K562 (cell line): Measurements from ENCODE around the gene CDC27. TPM values are rescaled to one million over a fixed set of nuclear protein-coding genes. Genes with fewer than 3 reads are reported as not detected.

Experiments used
- ATAC-seq: fragments of 200-7000 bp; cut with Tn5 transposase; 3 replicates; pipeline ENCODE4 v1.9.1; 2020; ENCODE audit warnings: moderate library complexity
- BruUV-seq: library from RNA; stranded (reverse); fragments of 400-500 nt; replicated peaks from 2 replicates; lab custom pipeline; 2021; lab: Mats Ljungman, UMichigan
- CTCF ChIA-PET: fragments of 300-600 bp; formaldehyde crosslinking; extraction: SDS; loops from one replicate; lab custom pipeline; 2021; ENCODE audit warnings: low intra/inter-chr PET ratio; lab: Yijun Ruan, JAX
- POLR2A ChIA-PET: fragments of 300-600, 350-650 bp; sonication (Branson Sonifier 250); formaldehyde crosslinking; extraction: SDS; loops from one replicate; lab custom pipeline; 2021; ENCODE audit warnings: antibody characterized with exemption, inconsistent platforms; lab: Yijun Ruan, JAX
- DNase-seq, 4 experiments: peaks; one replicate each; pipeline versions ENCODE4 v3.0.0 to v3.0.0-alpha.2; 2011 to 2018; ENCODE audit warnings: low spot score in 3 of 4, mixed read lengths in 3 of 4; ENCODE audit errors: extremely low read depth in 1 of 4
- FAIRE-seq: peaks from 2 replicates; lab custom pipeline; 2011; peaks lifted over from hg19 to GRCh38; lab: Jason Lieb, UNC
- H2AFZ ChIP-seq: 2 replicates; pipeline ENCODE4 v1.6.0; 2011; ENCODE audit warnings: low read depth, low read length, control low read depth, inconsistent platforms
- H3K27ac ChIP-seq: fragments of 200-600 bp; 3 replicates; pipeline ENCODE4 v1.8.0; 2011; ENCODE audit warnings: low read depth, mild to moderate bottlenecking, control low read depth, inconsistent platforms, low read length, moderate library complexity, mixed read lengths; ENCODE audit errors: extremely low read depth
- H3K27me3 ChIP-seq, 2 experiments: fragments of 300-600 bp in 1 of 2; 2 replicates in 1 of 2; 3 replicates in 1 of 2; pipeline versions ENCODE4 v1.6.0 to v1.8.0; 2011; ENCODE audit warnings: inconsistent platforms in 2 of 2, low read length in 2 of 2, mild to moderate bottlenecking in 1 of 2, mixed read lengths in 1 of 2, moderate library complexity in 1 of 2; ENCODE audit not compliant: control insufficient read depth in 2 of 2, insufficient read depth in 2 of 2
- H3K36me3 ChIP-seq: fragments of 300-600 bp; 3 replicates; pipeline ENCODE4 v1.8.0; 2011; ENCODE audit warnings: mild to moderate bottlenecking, low read length, inconsistent platforms; ENCODE audit not compliant: control insufficient read depth, insufficient read depth
- H3K4me1 ChIP-seq, 2 experiments: fragments of 200-600 bp in 1 of 2; replicated peaks in 1 of 2; 2 replicates in 1 of 2; 3 replicates in 1 of 2; pipeline versions ENCODE4 v1.5.1 to v1.8.0; 2011; ENCODE audit warnings: inconsistent platforms in 2 of 2, low read length in 2 of 2, mild to moderate bottlenecking in 1 of 2, mixed read lengths in 1 of 2, moderate library complexity in 1 of 2; ENCODE audit not compliant: control insufficient read depth in 2 of 2, insufficient read depth in 2 of 2
- H3K4me2 ChIP-seq: 2 replicates; pipeline ENCODE4 v1.6.1; 2011; ENCODE audit warnings: low read length, control low read depth, inconsistent platforms, mixed read lengths; ENCODE audit not compliant: insufficient read depth
- H3K4me3 ChIP-seq: fragments of 200-600 bp; sonication (generic), shearing (Covaris generic); 2 replicates; pipeline ENCODE4 v1.5.1; 2016; ENCODE audit warnings: control low read depth, inconsistent platforms
- H3K79me2 ChIP-seq: fragments of 200-600 bp; 3 replicates; pipeline ENCODE4 v1.8.0; 2011; ENCODE audit warnings: low read length, inconsistent platforms; ENCODE audit not compliant: control insufficient read depth, insufficient read depth
- H3K9ac ChIP-seq, 2 experiments: 2 replicates each; pipeline versions ENCODE4 v1.6.0 to v1.6.1; 2011; ENCODE audit warnings: low read depth in 2 of 2, low read length in 2 of 2, control low read depth in 1 of 2, inconsistent platforms in 1 of 2, mild to moderate bottlenecking in 1 of 2, mixed read lengths in 1 of 2; ENCODE audit not compliant: insufficient read depth in 1 of 2
- H3K9me1 ChIP-seq: one replicate; pipeline ENCODE4 v1.6.0; 2011; ENCODE audit warnings: inconsistent platforms, mild to moderate bottlenecking, low read length, moderate library complexity; ENCODE audit not compliant: control insufficient read depth, insufficient read depth
- H3K9me3 ChIP-seq: replicated peaks from 2 replicates; pipeline ENCODE4 v1.5.1; 2011; ENCODE audit warnings: low read depth, low read length, inconsistent platforms; ENCODE audit not compliant: control insufficient read depth, insufficient read depth
- H4K20me1 ChIP-seq: replicated peaks from 2 replicates; pipeline ENCODE4 v1.6.1; 2011; ENCODE audit warnings: low read length, inconsistent platforms, mixed read lengths; ENCODE audit not compliant: control insufficient read depth, insufficient read depth
- CREBBP ChIP-seq: IDR thresholded peaks from one replicate; pipeline ENCODE4 v1.6.1; 2012; ENCODE audit warnings: low read depth, mild to moderate bottlenecking, control low read depth, inconsistent platforms, low read length
- FOXK2 ChIP-seq, 2 experiments: fragments of 450-650 bp; IDR thresholded peaks in 1 of 2; conservative IDR thresholded peaks in 1 of 2; 2 replicates each; pipeline ENCODE4 v1.6.1; 2016; ENCODE audit warnings: low read depth in 2 of 2, mild to moderate bottlenecking in 1 of 2
- SMARCE1 ChIP-seq: fragments of 450-650 bp; IDR thresholded peaks from 2 replicates; pipeline ENCODE4 v1.7.1; 2016; ENCODE audit warnings: mild to moderate bottlenecking
- TRIM24 ChIP-seq, 2 experiments: fragments of 450-650 bp; IDR thresholded peaks; 2 replicates each; pipeline ENCODE4 v1.6.1; 2016
- TRIM28 ChIP-seq: fragments of 450-650 bp; IDR thresholded peaks from 2 replicates; pipeline ENCODE4 v1.6.1; 2017
- ZNF316 ChIP-seq: fragments of 450-650 bp; IDR thresholded peaks from 2 replicates; pipeline ENCODE4 v1.6.1; 2016
- ZNF830 ChIP-seq: fragments of 250-450 bp; sonication (Bioruptor Pico); IDR thresholded peaks from 2 replicates; pipeline ENCODE4 v1.5.0; 2021; ENCODE audit warnings: mild to moderate bottlenecking
- WGBS: fragments of 100-300 bp; shearing (Covaris generic); methylation state at CpG from one replicate; pipeline ENCODE4 v1.1.6; 2016; ENCODE audit warnings: low coverage, mixed read lengths; ENCODE audit not compliant: insufficient coverage; ENCODE audit errors: missing lambda C conversion rate; 5-methylcytosine and 5-hydroxymethylcytosine counted together
- in situ Hi-C: fragments of 300-500 bp; cut with MboI; formaldehyde crosslinking; loops from 4 replicates; pipeline ENCODE4 v1.15.0; 2018; ENCODE audit warnings: inconsistent platforms, mixed read lengths
- intact Hi-C: fragments of 100-400 bp; cut with micrococcal nuclease; formaldehyde crosslinking; loops from 2 replicates; pipeline ENCODE4 v1.14.2; 2022
- polyA plus RNA-seq, 8 experiments: library from polyadenylated mRNA; depleted of rRNA in 4 of 8; stranded (reverse) in 5 of 8; unstranded in 3 of 8; fragments of >200 nt; fragmentation: Nextera tagmentation in 2 of 8; fragmentation: Illumina TruSeq in 1 of 8; extraction: Ambion mirVana in 2 of 8; extraction: Trizol in 1 of 8; gene quantifications; 2 replicates each; pipeline versions ENCODE4 v1.2.1 to v1.2.3, GENCODE V29; 2011 to 2014; ENCODE audit warnings: inconsistent platforms in 1 of 8, missing spikeins in 1 of 8
- total RNA-seq, 7 experiments: library from RNA; depleted of rRNA in 6 of 7; stranded (reverse); fragments of >200 nt in 6 of 7; fragmentation: Illumina TruSeq in 2 of 7; extraction: Trizol in 2 of 7; gene quantifications; 2 replicates each; pipeline versions ENCODE4 v1.2.1 to v1.2.3, GENCODE V29; 2011 to 2021; ENCODE audit warnings: low replicate concordance in 1 of 7
- TF ChIP-seq, protein P1 (sequence below): fragments of 450-650 bp; formaldehyde crosslinking; IDR thresholded peaks from 2 replicates; pipeline ENCODE4 v1.4.0; 2020; ENCODE audit warnings: mild to moderate bottlenecking, mixed read lengths

Gene CDC27
- total and polyA plus RNA-seq, 9 of the 15 experiments (the other 6 are each of a cell fraction or from before 2014, with no cell fraction given): 28.6 to 155 (median 94.1) TPM

DNA sequence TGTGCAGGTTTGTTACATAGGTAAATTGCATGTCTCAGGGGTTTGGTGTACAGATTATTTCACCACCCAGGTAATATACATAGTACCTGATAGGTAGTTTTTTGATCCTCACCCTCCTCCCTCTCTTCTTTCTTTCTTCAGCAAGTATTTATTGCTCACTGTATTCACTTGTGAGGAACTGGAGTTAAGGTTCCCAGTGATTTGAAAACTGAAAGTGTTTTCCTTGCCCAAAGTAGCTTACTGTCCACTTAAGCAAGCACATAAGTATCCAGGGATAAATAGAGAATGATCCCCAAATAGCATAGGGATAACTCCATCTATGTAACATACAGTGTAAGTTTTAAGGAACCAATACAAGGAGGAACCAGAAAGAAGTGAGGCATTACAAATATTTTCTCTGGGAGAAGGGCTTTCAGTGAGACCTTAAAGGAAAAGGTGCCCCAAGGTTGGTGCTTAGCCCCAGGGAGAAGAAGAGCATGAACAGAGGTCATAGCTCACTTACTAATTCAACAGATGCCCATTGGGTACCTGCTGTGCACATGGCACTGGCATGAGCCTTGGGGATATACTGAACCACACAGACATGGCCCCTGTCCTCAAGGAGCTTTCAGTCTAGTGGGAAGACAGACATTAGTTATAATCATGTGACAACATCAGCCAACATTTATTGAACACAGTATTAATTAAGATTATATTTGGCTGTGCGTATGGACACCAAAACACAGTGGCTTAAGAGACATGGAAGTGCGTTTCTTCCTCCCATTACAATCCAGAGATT lies 37.0 kb upstream of the CDC27 start:
- 94% methylated on average over 2 of the region's 2 CpGs for WGBS
- intact Hi-C loops (no loop called here), in situ Hi-C loops (loop anchor here (10.0 kb wide), 1 partner anchor 389 kb away; no protein-coding TSS in a partner anchor)
- Histone ChIP-seq H2AFZ (no peak overlapping the region), H3K9me1 (no peaks in the 10 kb centered on the region), H3K9ac (no peak overlapping the region), H3K36me3 (peaks cover 34% of the 10 kb centered on the region), H3K9me3 (peaks cover 24% of the 10 kb centered on the region), H3K27ac (peak overlapping the region; percentile 60; the same call in 1 of the 3 replicates), H3K4me2 (no peak overlapping the region), H3K4me1 (peaks cover 12 to 24% of the 10 kb centered on the region in 2 experiments; a peak in 4 of 5 replicates), H3K27me3 (no peaks in the 10 kb centered on the region), H3K4me3 (no peak overlapping the region), H3K79me2 (no peaks in the 10 kb centered on the region), H4K20me1 (no peaks in the 10 kb centered on the region)
- FAIRE-seq (no peak), ATAC-seq (no peak), DNase-seq (no peak)
- CTCF ChIA-PET: no interaction called here
- BruUV-seq: no TSS peak
- TF ChIP-seq CREBBP: no peak
- TF ChIP-seq ZNF316: peak; percentile 75
- 0 out of 4 replicates have a peak, but pooled peaks of 1 of the 2 experiments have one; percentile 28 for TF ChIP-seq FOXK2 (conservative IDR thresholded peaks at IDR 0.05 in 1 of 2, IDR thresholded peaks at IDR 0.05 in 1 of 2; ENCODE audit: low read depth in 2 of 2)
- TF ChIP-seq SMARCE1: 0 out of 2 replicates have a peak, but pooled peaks have one; percentile 4
- TF ChIP-seq, protein P1, sequence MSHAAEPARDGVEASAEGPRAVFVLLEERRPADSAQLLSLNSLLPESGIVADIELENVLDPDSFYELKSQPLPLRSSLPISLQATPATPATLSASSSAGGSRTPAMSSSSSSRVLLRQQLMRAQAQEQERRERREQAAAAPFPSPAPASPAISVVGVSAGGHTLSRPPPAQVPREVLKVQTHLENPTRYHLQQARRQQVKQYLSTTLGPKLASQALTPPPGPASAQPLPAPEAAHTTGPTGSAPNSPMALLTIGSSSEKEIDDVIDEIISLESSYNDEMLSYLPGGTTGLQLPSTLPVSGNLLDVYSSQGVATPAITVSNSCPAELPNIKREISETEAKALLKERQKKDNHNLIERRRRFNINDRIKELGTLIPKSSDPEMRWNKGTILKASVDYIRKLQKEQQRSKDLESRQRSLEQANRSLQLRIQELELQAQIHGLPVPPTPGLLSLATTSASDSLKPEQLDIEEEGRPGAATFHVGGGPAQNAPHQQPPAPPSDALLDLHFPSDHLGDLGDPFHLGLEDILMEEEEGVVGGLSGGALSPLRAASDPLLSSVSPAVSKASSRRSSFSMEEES (CRISPR knock-in tag): peak; percentile 12; the same call in 1 of the 2 replicates
- TF ChIP-seq TRIM24 (IDR thresholded peaks at IDR 0.05): peak in 1 of 2 experiments; percentile 27; a peak in 1 of 4 replicates
- peak; percentile 56 for TF ChIP-seq TRIM28
- no peak for TF ChIP-seq ZNF830 (CRISPR knock-in tag)
- POLR2A ChIA-PET: interaction anchor here (0.6 to 1.4 kb wide), 5 partner anchors 16 to 423 kb away, joined by 3 to 5 read pairs (median 3); partner anchors contain the start of gene KPNB1
